ENCODE measurements around the gene UNC80.

Gene UNC80

GRCh38 chr2:209907746-209908145 is 136.1 kb downstream of the UNC80 start:
- Histone ChIP-seq H3K27me3 (ENCODE audit: control insufficient read depth, insufficient read depth, low read length) (no peaks in the 10 kb centered on the region), H3K4me1 (ENCODE audit: control insufficient read depth, insufficient read depth, low read length) (no peaks in the 10 kb centered on the region), H3K9me3 (ENCODE audit: control insufficient read depth, insufficient read depth, low read depth, low read length) (peaks cover 7% of the 10 kb centered on the region; the same call in 1 of the 2 replicates), H3K36me3 (ENCODE audit: control insufficient read depth, insufficient read depth, low read length) (no peaks in the 10 kb centered on the region), H3K4me3 (ENCODE audit: low read depth, low read length) (no peak overlapping the region), H3K27ac (ENCODE audit: low read depth, low read length) (no peak overlapping the region), H3K9ac (ENCODE audit: low read length) (no peak overlapping the region)

GRCh38 chr2:209908511-209908910 is 136.9 kb downstream of the UNC80 start:
- Histone ChIP-seq H3K9ac (ENCODE audit: low read length) (no peak overlapping the region), H3K36me3 (ENCODE audit: control insufficient read depth, insufficient read depth, low read length) (no peaks in the 10 kb centered on the region), H3K9me3 (ENCODE audit: control insufficient read depth, insufficient read depth, low read depth, low read length) (peaks cover 7% of the 10 kb centered on the region; the same call in 1 of the 2 replicates), H3K27me3 (ENCODE audit: control insufficient read depth, insufficient read depth, low read length) (no peaks in the 10 kb centered on the region), H3K27ac (ENCODE audit: low read depth, low read length) (no peak overlapping the region), H3K4me3 (ENCODE audit: low read depth, low read length) (no peak overlapping the region), H3K4me1 (ENCODE audit: control insufficient read depth, insufficient read depth, low read length) (no peaks in the 10 kb centered on the region)

GRCh38 chr2:209911486-209911885 is 139.9 kb downstream of the UNC80 start:
- Histone ChIP-seq H3K27ac (ENCODE audit: low read depth, low read length) (no peak overlapping the region), H3K4me1 (ENCODE audit: control insufficient read depth, insufficient read depth, low read length) (no peaks in the 10 kb centered on the region), H3K27me3 (ENCODE audit: control insufficient read depth, insufficient read depth, low read length) (no peaks in the 10 kb centered on the region), H3K36me3 (ENCODE audit: control insufficient read depth, insufficient read depth, low read length) (no peaks in the 10 kb centered on the region), H3K4me3 (ENCODE audit: low read depth, low read length) (no peak overlapping the region), H3K9me3 (ENCODE audit: control insufficient read depth, insufficient read depth, low read depth, low read length) (peaks cover 4% of the 10 kb centered on the region; the same call in 1 of the 2 replicates), H3K9ac (ENCODE audit: low read length) (no peak overlapping the region)

- no peak overlapping the region for H3K4me3 ChIP-seq (ENCODE audit: low read depth, low read length)
- no peaks in the 10 kb centered on the region for H3K36me3 ChIP-seq (ENCODE audit: control insufficient read depth, insufficient read depth, low read length)
- no peak overlapping the region for H3K9ac ChIP-seq (ENCODE audit: low read length)
- H3K4me1 ChIP-seq (ENCODE audit: control insufficient read depth, insufficient read depth, low read length), result no peaks in the 10 kb centered on the region
- no peaks in the 10 kb centered on the region for H3K27me3 ChIP-seq (ENCODE audit: control insufficient read depth, insufficient read depth, low read length)
- peaks cover 4% of the 10 kb centered on the region; the same call in 1 of the 2 replicates for H3K9me3 ChIP-seq (ENCODE audit: control insufficient read depth, insufficient read depth, low read depth, low read length)
- H3K27ac ChIP-seq (ENCODE audit: low read depth, low read length), result no peak overlapping the region
These were observed 142.2 kb downstream of the UNC80 start for GRCh38 chr2:209913786-209914345.

- Histone ChIP-seq H3K4me3 (ENCODE audit: low read depth, low read length) (no peak overlapping the region), H3K36me3 (ENCODE audit: control insufficient read depth, insufficient read depth, low read length) (no peaks in the 10 kb centered on the region), H3K9ac (ENCODE audit: low read length) (no peak overlapping the region), H3K9me3 (ENCODE audit: control insufficient read depth, insufficient read depth, low read depth, low read length) (no peaks in the 10 kb centered on the region), H3K27ac (ENCODE audit: low read depth, low read length) (no peak overlapping the region), H3K27me3 (ENCODE audit: control insufficient read depth, insufficient read depth, low read length) (no peaks in the 10 kb centered on the region), H3K4me1 (ENCODE audit: control insufficient read depth, insufficient read depth, low read length) (no peaks in the 10 kb centered on the region)
These were observed 145.6 kb downstream of the UNC80 start for GRCh38 chr2:209917154-209917771.

- H3K9ac ChIP-seq (ENCODE audit: low read length), result no peak overlapping the region
- H3K27ac ChIP-seq (ENCODE audit: low read depth, low read length), result no peak overlapping the region
- H3K4me1 ChIP-seq (ENCODE audit: control insufficient read depth, insufficient read depth, low read length), result no peaks in the 10 kb centered on the region
- no peaks in the 10 kb centered on the region for H3K27me3 ChIP-seq (ENCODE audit: control insufficient read depth, insufficient read depth, low read length)
- H3K36me3 ChIP-seq (ENCODE audit: control insufficient read depth, insufficient read depth, low read length), result no peaks in the 10 kb centered on the region
- no peaks in the 10 kb centered on the region for H3K9me3 ChIP-seq (ENCODE audit: control insufficient read depth, insufficient read depth, low read depth, low read length)
- H3K4me3 ChIP-seq (ENCODE audit: low read depth, low read length), result no peak overlapping the region
These were observed 146.6 kb downstream of the UNC80 start for GRCh38 chr2:209918251-209918650.

- Histone ChIP-seq H3K9me3 (ENCODE audit: control insufficient read depth, insufficient read depth, low read depth, low read length) (no peaks in the 10 kb centered on the region), H3K4me1 (ENCODE audit: control insufficient read depth, insufficient read depth, low read length) (no peaks in the 10 kb centered on the region)
These were observed 150.5 kb downstream of the UNC80 start for GRCh38 chr2:209922116-209922515.

GRCh38 chr2:209929369-209929768 is 157.7 kb downstream of the UNC80 start:
- no peaks in the 10 kb centered on the region for H3K27me3 ChIP-seq (ENCODE audit: control insufficient read depth, insufficient read depth, low read length)
- no peak overlapping the region for H3K9ac ChIP-seq (ENCODE audit: low read length)
- H3K36me3 ChIP-seq (ENCODE audit: control insufficient read depth, insufficient read depth, low read length), result no peaks in the 10 kb centered on the region
- H3K27ac ChIP-seq (ENCODE audit: low read depth, low read length), result no peak overlapping the region
- no peak overlapping the region for H3K4me3 ChIP-seq (ENCODE audit: low read depth, low read length)
- H3K9me3 ChIP-seq (ENCODE audit: control insufficient read depth, insufficient read depth, low read depth, low read length), result no peaks in the 10 kb centered on the region
- no peaks in the 10 kb centered on the region for H3K4me1 ChIP-seq (ENCODE audit: control insufficient read depth, insufficient read depth, low read length)

More at GRCh38 chr2:209922116-209922515, 150.5 kb downstream of the UNC80 start:
- H3K27me3 ChIP-seq (ENCODE audit: control insufficient read depth, insufficient read depth, low read length), result no peaks in the 10 kb centered on the region
- H3K36me3 ChIP-seq (ENCODE audit: control insufficient read depth, insufficient read depth, low read length), result no peaks in the 10 kb centered on the region
- no peak overlapping the region for H3K27ac ChIP-seq (ENCODE audit: low read depth, low read length)
- H3K4me3 ChIP-seq (ENCODE audit: low read depth, low read length), result no peak overlapping the region
- H3K9ac ChIP-seq (ENCODE audit: low read length), result no peak overlapping the region

- no peaks in the 10 kb centered on the region for H3K27me3 ChIP-seq (ENCODE audit: control insufficient read depth, insufficient read depth, low read length)
- H3K9me3 ChIP-seq (ENCODE audit: control insufficient read depth, insufficient read depth, low read depth, low read length), result no peaks in the 10 kb centered on the region
- H3K4me3 ChIP-seq (ENCODE audit: low read depth, low read length), result no peak overlapping the region
- H3K27ac ChIP-seq (ENCODE audit: low read depth, low read length), result no peak overlapping the region
- no peaks in the 10 kb centered on the region for H3K36me3 ChIP-seq (ENCODE audit: control insufficient read depth, insufficient read depth, low read length)
- H3K4me1 ChIP-seq (ENCODE audit: control insufficient read depth, insufficient read depth, low read length), result no peaks in the 10 kb centered on the region
- H3K9ac ChIP-seq (ENCODE audit: low read length), result no peak overlapping the region
These were observed 162.2 kb downstream of the UNC80 start for GRCh38 chr2:209933499-209934483.

- no peak overlapping the region for H3K9ac ChIP-seq (ENCODE audit: low read length)
These were observed 164.6 kb downstream of the UNC80 start for GRCh38 chr2:209936106-209936666.

More at GRCh38 chr2:209936106-209936666, 164.6 kb downstream of the UNC80 start:
- Histone ChIP-seq H3K4me3 (ENCODE audit: low read depth, low read length) (no peak overlapping the region), H3K27me3 (ENCODE audit: control insufficient read depth, insufficient read depth, low read length) (no peaks in the 10 kb centered on the region), H3K27ac (ENCODE audit: low read depth, low read length) (no peak overlapping the region), H3K9me3 (ENCODE audit: control insufficient read depth, insufficient read depth, low read depth, low read length) (no peaks in the 10 kb centered on the region), H3K36me3 (ENCODE audit: control insufficient read depth, insufficient read depth, low read length) (no peaks in the 10 kb centered on the region), H3K4me1 (ENCODE audit: control insufficient read depth, insufficient read depth, low read length) (no peaks in the 10 kb centered on the region)
